Measurements from ENCODE around the gene XRCC5.
A peak's percentile ranks its signal among the peaks of the same experiment; 100 is the strongest.

The XRCC5 gene

GRCh38 chr2:216104691-216105090 lies 4.5 kb upstream of the XRCC5 start:
- no peak for TF ChIP-seq CTCF (IDR thresholded peaks at IDR 0.05)
- Histone ChIP-seq H2AFZ (no peak overlapping the region), H3K9ac (no peak overlapping the region), H3K4me1 (no peaks in the 10 kb centered on the region), H3K27me3 (ENCODE audit: control insufficient read depth, insufficient read depth, low read length) (no peaks in the 10 kb centered on the region), H3K9me3 (ENCODE audit: control insufficient read depth, low read length) (no peaks in the 10 kb centered on the region), H3K27ac (no peak overlapping the region), H3K36me3 (ENCODE audit: control insufficient read depth, insufficient read depth, low read length) (no peaks in the 10 kb centered on the region), H3K79me2 (peaks cover 2% of the 10 kb centered on the region), H3K4me2 (ENCODE audit: low read length) (no peak overlapping the region), H3K4me3 (ENCODE audit: low read depth, low read length) (no peak overlapping the region)

GRCh38 chr2:216107320-216107719 lies 1.8 kb upstream of the XRCC5 start:
- TF ChIP-seq CTCF (IDR thresholded peaks at IDR 0.05), result no peak
- Histone ChIP-seq H2AFZ (peak overlapping the region; percentile 80), H3K27ac (peak overlapping the region; percentile 68), H3K79me2 (peaks cover 12% of the 10 kb centered on the region), H3K4me1 (peaks cover 8% of the 10 kb centered on the region), H3K9ac (no peak overlapping the region), H3K36me3 (ENCODE audit: control insufficient read depth, insufficient read depth, low read length) (no peaks in the 10 kb centered on the region), H3K9me3 (ENCODE audit: control insufficient read depth, low read length) (no peaks in the 10 kb centered on the region), H3K4me3 (ENCODE audit: low read depth, low read length) (peak overlapping the region; percentile 14), H3K4me2 (ENCODE audit: low read length) (peak overlapping the region; percentile 51), H3K27me3 (ENCODE audit: control insufficient read depth, insufficient read depth, low read length) (no peaks in the 10 kb centered on the region)

- Histone ChIP-seq H3K36me3 (ENCODE audit: control insufficient read depth, insufficient read depth, low read length) (no peaks in the 10 kb centered on the region), H3K9ac (no peak overlapping the region), H3K4me3 (ENCODE audit: low read depth, low read length) (peak overlapping the region; percentile 14), H3K27me3 (ENCODE audit: control insufficient read depth, insufficient read depth, low read length) (no peaks in the 10 kb centered on the region), H3K79me2 (peaks cover 12% of the 10 kb centered on the region), H3K27ac (peak overlapping the region; percentile 68), H3K4me1 (peaks cover 8% of the 10 kb centered on the region), H2AFZ (peak overlapping the region; percentile 80), H3K4me2 (ENCODE audit: low read length) (peak overlapping the region; percentile 51), H3K9me3 (ENCODE audit: control insufficient read depth, low read length) (no peaks in the 10 kb centered on the region)
- TF ChIP-seq CTCF (IDR thresholded peaks at IDR 0.05), result no peak
Observed at GRCh38 chr2:216107760-216108159, 1.4 kb upstream of the XRCC5 start.

GRCh38 chr2:216108310-216108966 lies 710 bp upstream of the XRCC5 start:
- no peak overlapping the region for H3K9ac ChIP-seq
- peak overlapping the region; percentile 90 for H3K27ac ChIP-seq
- TF ChIP-seq CTCF (IDR thresholded peaks at IDR 0.05), result no peak
- no peaks in the 10 kb centered on the region for H3K27me3 ChIP-seq (ENCODE audit: control insufficient read depth, insufficient read depth, low read length)
- no peaks in the 10 kb centered on the region for H3K9me3 ChIP-seq (ENCODE audit: control insufficient read depth, low read length)
- peaks cover 12% of the 10 kb centered on the region for H3K79me2 ChIP-seq
- peak overlapping the region; percentile 86 for H3K4me3 ChIP-seq (ENCODE audit: low read depth, low read length)
- no peaks in the 10 kb centered on the region for H3K36me3 ChIP-seq (ENCODE audit: control insufficient read depth, insufficient read depth, low read length)
- peak overlapping the region; percentile 80 for H3K4me2 ChIP-seq (ENCODE audit: low read length)
- H2AFZ ChIP-seq, result peak overlapping the region; percentile 80
- peaks cover 8% of the 10 kb centered on the region for H3K4me1 ChIP-seq
